Measurements from ENCODE around the gene ANKS3.

DNA sequence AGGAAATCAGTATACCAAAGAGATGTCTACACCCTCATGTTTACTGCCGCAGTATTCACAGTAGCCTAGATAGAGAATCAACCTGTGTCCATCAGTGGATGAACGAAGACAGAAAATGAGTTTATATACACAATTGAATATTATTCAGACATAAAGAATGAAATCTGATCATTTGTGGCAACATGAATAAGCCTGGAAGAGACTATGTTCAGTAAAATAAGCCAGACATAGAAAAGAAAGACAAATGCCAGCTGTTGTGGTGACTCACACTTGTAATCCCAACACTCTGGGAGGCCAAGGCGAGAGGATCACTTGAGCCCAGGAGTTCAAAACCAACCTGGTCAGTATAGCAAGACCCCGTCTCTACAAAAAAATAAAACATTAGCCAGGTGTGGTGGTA, 24.6 kb downstream of the ANKS3 start:
- no peak for TF ChIP-seq CTCF (IDR thresholded peaks at IDR 0.05; ENCODE audit: insufficient read depth, low read length, poor library complexity, severe bottlenecking)
- no peak for TF ChIP-seq EZH2phosphoT487 (conservative IDR thresholded peaks at IDR 0.05; ENCODE audit: low read length)

All from SU-DHL-6 (cell line).